BJ (cell line): ENCODE measurements around the gene AXIN2. TPM values are rescaled to one million over a fixed set of nuclear protein-coding genes. Genes with fewer than 3 reads are reported as not detected.
"Not testable (repeated sequence)": the region's sequence is repeated elsewhere in the genome, so short reads cannot be mapped to it uniquely, and the experiment has no call there.

Source experiments
- CTCF ChIA-PET: fragments of 350-600 bp; formaldehyde crosslinking; extraction: SDS; loops from one replicate; lab custom pipeline; 2021; ENCODE audit warnings: antibody characterized with exemption, inconsistent platforms; lab: Yijun Ruan, JAX
- POLR2A ChIA-PET: fragments of 300-600 bp; sonication (Branson Sonifier 250); formaldehyde crosslinking; extraction: SDS; loops from one replicate; lab custom pipeline; 2021; ENCODE audit warnings: antibody characterized with exemption; lab: Charles Lee
- DNase-seq: peaks from one replicate; pipeline ENCODE4 v3.0.0-alpha.2; 2011; ENCODE audit warnings: low read depth
- H3K27me3 ChIP-seq: 2 replicates; pipeline ENCODE4 v1.6.0; 2011; ENCODE audit warnings: low read length; ENCODE audit not compliant: control insufficient read depth, insufficient read depth
- H3K36me3 ChIP-seq: 2 replicates; pipeline ENCODE4 v1.5.1; 2011; ENCODE audit warnings: low read length; ENCODE audit not compliant: control insufficient read depth, insufficient read depth
- H3K4me3 ChIP-seq: 2 replicates; pipeline ENCODE4 v1.5.1; 2011; ENCODE audit warnings: low read depth, mild to moderate bottlenecking, control low read depth, low read length
- CTCF ChIP-seq: IDR thresholded peaks from 2 replicates; pipeline ENCODE4 v1.5.1; 2011; ENCODE audit warnings: low read depth, mild to moderate bottlenecking, control low read depth, inconsistent platforms, low read length, moderate library complexity; ENCODE audit not compliant: insufficient read depth
- polyA plus RNA-seq: library from polyadenylated mRNA; depleted of rRNA; stranded (reverse); fragments of >200 nt; gene quantifications from 2 replicates; pipeline ENCODE4 v1.2.3, GENCODE V29; 2011

Gene AXIN2
- polyA plus RNA-seq, 1 experiment: 1.3 TPM

GRCh38 chr17:65529761-65530522 is 31.5 kb downstream of the AXIN2 start:
- H3K27me3 ChIP-seq: no peaks in the 10 kb centered on the region
- POLR2A ChIA-PET: no interaction called here
- no peak for TF ChIP-seq CTCF
- peaks cover 1% of the 10 kb centered on the region; the same call in 1 of the 2 replicates for H3K36me3 ChIP-seq
- CTCF ChIA-PET: interaction anchor here (1.5 kb wide), 1 partner anchor 26 kb away, joined by 5 read pairs; no protein-coding TSS in a partner anchor
- no peak for DNase-seq
- no peak overlapping the region for H3K4me3 ChIP-seq

GRCh38 chr17:65529040-65529633 is 32.3 kb downstream of the AXIN2 start:
- ChIA-PET POLR2A (no interaction called here), CTCF (interaction anchor here (1.5 kb wide), 1 partner anchor 27 kb away, joined by 5 read pairs; no protein-coding TSS in a partner anchor)
- no peak overlapping the region for H3K4me3 ChIP-seq
- no peak for TF ChIP-seq CTCF
- H3K27me3 ChIP-seq: no peaks in the 10 kb centered on the region
- no peak for DNase-seq
- H3K36me3 ChIP-seq: peaks cover 1% of the 10 kb centered on the region; the same call in 1 of the 2 replicates

GRCh38 chr17:65527857-65528591 is 33.4 kb downstream of the AXIN2 start:
- Histone ChIP-seq H3K27me3 (no peaks in the 10 kb centered on the region), H3K36me3 (no peaks in the 10 kb centered on the region; the same call in 1 of the 2 replicates), H3K4me3 (no peak overlapping the region)
- ChIA-PET CTCF (no interaction called here), POLR2A (no interaction called here)
- no peak for TF ChIP-seq CTCF
- DNase-seq: no peak

GRCh38 chr17:65527381-65527780 is 34.1 kb downstream of the AXIN2 start:
- H3K36me3 ChIP-seq: no peaks in the 10 kb centered on the region
- DNase-seq: no peak
- no peak overlapping the region for H3K4me3 ChIP-seq
- POLR2A ChIA-PET: no interaction called here
- H3K27me3 ChIP-seq: no peaks in the 10 kb centered on the region
- CTCF ChIA-PET: no interaction called here
- TF ChIP-seq CTCF: no peak

GRCh38 chr17:65526854-65527253 is 34.6 kb downstream of the AXIN2 start:
- DNase-seq, H3K36me3 ChIP-seq, H3K27me3 ChIP-seq, H3K4me3 ChIP-seq, POLR2A ChIA-PET: not testable (repeated sequence)
- CTCF ChIA-PET: interaction anchor here (0.6 kb wide), 1 partner anchor 13 kb away, joined by 4 read pairs; no protein-coding TSS in a partner anchor
